Mucosa of descending colon (tissue), 3 donors: Measurements from ENCODE around the gene TNRC18. TPM values are rescaled to one million over a fixed set of nuclear protein-coding genes. Genes with fewer than 3 reads are reported as not detected.
"Not testable (repeated sequence)": the region's sequence is repeated elsewhere in the genome, so short reads cannot be mapped to it uniquely, and the experiment has no call there.

Source experiments
- ATAC-seq: fragments of 200-7000 bp; cut with Tn5 transposase; one replicate; pipeline ENCODE4 v1.9.1; 2020; ENCODE audit warnings: mild to moderate bottlenecking, moderate library complexity
- DNase-seq, 3 donors: peaks; one replicate each; pipeline ENCODE4 v3.0.0-alpha.2; 2020
- H3K36me3 ChIP-seq: fragments of 200-600 bp; one replicate; pipeline ENCODE4 v1.8.0; 2021; ENCODE audit warnings: low read depth, mild to moderate bottlenecking
- H3K4me1 ChIP-seq: fragments of 200-600 bp; one replicate; pipeline ENCODE4 v1.8.0; 2021; ENCODE audit warnings: low read depth, mild to moderate bottlenecking
- H3K4me3 ChIP-seq: fragments of 200-600 bp; one replicate; pipeline ENCODE4 v1.8.0; 2021; ENCODE audit warnings: mild to moderate bottlenecking
- H3K9me3 ChIP-seq: fragments of 200-600 bp; one replicate; pipeline ENCODE4 v1.8.0; 2021; ENCODE audit warnings: mild to moderate bottlenecking
- intact Hi-C, 2 donors: fragments of 100-400 bp; cut with DNase I in 1 of 2; cut with micrococcal nuclease in 1 of 2; formaldehyde crosslinking; loops; one replicate each; pipeline versions ENCODE4 v1.11.0 to v1.11.1; 2022; cut with DNase I, micrococcal nuclease
- total RNA-seq, 3 donors: library from RNA; stranded (reverse); fragmentation: NEBNext Ultra II Directional in 2 of 3; extraction: Animal tissue kit (Norgen Biotek cat#: 25700) in 2 of 3; gene quantifications; one replicate each; pipeline versions ENCODE4 v1.2.1 to v1.2.4, GENCODE V29; 2021 to 2023
- TF ChIP-seq, protein P1 (sequence below): fragments of 200-600 bp; IDR thresholded peaks from one replicate; pipeline ENCODE4 v1.8.0; 2022; ENCODE audit warnings: antibody characterized with exemption, mild to moderate bottlenecking
- donor health status: DM: no; HTN: no; CAD: no; lungs with moderate emphysema.
- donor health status: DM: no; HTN: no; CAD: no.
- donor health status: DM: no; HTN: yes; CAD: no.

TNRC18 gene
- total RNA-seq, 3 donors from 2014 or later = 94.0 to 170 (median 112) TPM

DNA sequence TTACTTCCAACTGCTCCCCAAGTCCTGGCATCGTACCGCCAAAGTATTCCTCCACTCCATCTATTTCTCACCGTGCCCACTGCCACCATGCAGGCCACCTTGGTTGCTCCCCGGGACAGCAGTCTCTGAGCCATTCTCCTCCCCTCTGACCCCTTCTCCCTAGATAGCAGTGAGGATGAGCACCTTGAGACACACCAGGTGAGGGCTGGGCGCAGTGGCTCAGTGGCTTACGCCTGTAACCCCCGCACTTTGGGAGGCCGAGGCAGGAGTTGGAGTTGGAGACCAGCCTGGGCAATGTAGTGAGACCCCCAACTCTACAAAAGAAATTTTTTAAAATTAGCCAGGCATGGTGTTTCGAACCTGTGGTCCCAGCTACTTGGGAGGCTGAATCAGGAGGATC lies 136.7 kb downstream of the TNRC18 start:
- Histone ChIP-seq H3K4me3 (no peak overlapping the region), H3K4me1 (peaks cover 14% of the 10 kb centered on the region), H3K36me3 (no peaks in the 10 kb centered on the region), H3K9me3 (no peaks in the 10 kb centered on the region)
- TF ChIP-seq, protein P1, sequence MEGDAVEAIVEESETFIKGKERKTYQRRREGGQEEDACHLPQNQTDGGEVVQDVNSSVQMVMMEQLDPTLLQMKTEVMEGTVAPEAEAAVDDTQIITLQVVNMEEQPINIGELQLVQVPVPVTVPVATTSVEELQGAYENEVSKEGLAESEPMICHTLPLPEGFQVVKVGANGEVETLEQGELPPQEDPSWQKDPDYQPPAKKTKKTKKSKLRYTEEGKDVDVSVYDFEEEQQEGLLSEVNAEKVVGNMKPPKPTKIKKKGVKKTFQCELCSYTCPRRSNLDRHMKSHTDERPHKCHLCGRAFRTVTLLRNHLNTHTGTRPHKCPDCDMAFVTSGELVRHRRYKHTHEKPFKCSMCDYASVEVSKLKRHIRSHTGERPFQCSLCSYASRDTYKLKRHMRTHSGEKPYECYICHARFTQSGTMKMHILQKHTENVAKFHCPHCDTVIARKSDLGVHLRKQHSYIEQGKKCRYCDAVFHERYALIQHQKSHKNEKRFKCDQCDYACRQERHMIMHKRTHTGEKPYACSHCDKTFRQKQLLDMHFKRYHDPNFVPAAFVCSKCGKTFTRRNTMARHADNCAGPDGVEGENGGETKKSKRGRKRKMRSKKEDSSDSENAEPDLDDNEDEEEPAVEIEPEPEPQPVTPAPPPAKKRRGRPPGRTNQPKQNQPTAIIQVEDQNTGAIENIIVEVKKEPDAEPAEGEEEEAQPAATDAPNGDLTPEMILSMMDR = no peak
- DNase-seq = no peak
- intact Hi-C loops = no loop called here
- no peak for ATAC-seq

GRCh38 chr7:5284304-5285281 lies 139.0 kb downstream of the TNRC18 start:
- DNase-seq (peak in 2 of 3 donors; percentile 69), ATAC-seq (peak; percentile 69)
- TF ChIP-seq, protein P1 = no peak
- Histone ChIP-seq H3K4me1 (peaks cover 14% of the 10 kb centered on the region), H3K9me3 (no peaks in the 10 kb centered on the region), H3K36me3 (no peaks in the 10 kb centered on the region), H3K4me3 (no peak overlapping the region)
- intact Hi-C loops = no loop called here

DNA sequence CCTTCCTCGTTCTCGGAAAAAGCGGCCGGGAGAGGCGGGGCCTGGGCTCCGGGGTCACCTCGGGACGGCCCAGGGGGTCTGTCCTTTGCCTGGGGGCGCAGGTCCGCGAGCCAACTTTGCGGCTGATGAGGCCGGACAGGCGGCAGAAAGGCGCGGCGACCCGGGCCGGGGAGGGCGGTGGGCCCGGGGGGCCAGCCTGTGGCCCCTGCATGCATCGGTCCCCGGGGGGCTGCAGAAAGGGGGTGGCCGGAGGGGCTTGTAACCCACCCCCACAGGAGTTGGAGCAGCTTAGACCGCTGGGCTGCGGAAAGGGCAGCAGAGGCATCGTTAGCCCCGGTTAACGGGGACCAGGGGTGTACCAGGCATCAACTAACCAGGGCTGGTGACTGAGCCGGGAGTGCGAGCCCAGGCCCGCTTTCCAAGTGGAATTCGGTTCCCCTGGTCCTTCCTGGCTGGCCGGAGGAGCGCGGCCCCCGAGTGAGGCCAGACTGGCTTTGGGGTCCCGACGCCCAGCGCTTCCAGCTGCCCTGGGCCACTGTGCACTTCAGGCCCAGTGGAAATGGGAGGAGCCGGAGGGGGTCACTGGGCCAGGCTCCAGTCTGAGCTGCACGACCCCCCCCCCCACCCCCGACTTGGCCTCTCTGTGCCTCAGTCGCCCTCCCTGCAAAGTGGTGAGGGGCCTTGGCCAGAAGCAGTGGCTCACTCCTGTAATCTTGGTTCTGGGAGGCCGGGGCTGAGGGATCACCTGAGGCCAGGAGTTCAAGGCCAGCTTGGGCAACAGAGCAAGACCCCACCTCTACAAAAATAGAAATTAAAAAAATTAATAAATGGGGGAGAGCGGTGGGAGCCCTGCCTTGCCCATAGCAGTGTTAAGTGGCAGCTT lies 140.0 kb downstream of the TNRC18 start:
- Histone ChIP-seq H3K36me3 (no peaks in the 10 kb centered on the region), H3K9me3 (no peaks in the 10 kb centered on the region), H3K4me3 (peak overlapping the region; percentile 9), H3K4me1 (peaks cover 14% of the 10 kb centered on the region)
- TF ChIP-seq, protein P1 = no peak
- intact Hi-C loops = no loop called here
- peak; percentile 32 for ATAC-seq
- DNase-seq = peak in 1 of 3 donors; percentile 49

- DNase-seq = peak in 2 of 3 donors; percentile 52 to 72
- TF ChIP-seq, protein P1 = no peak
- H3K4me3 ChIP-seq = peak within 1 kb of the TSS; percentile 9
- H3K4me1 ChIP-seq = peaks cover 14% of the 10 kb centered on the region
- ATAC-seq = peak; percentile 69
- H3K9me3 ChIP-seq = no peaks in the 10 kb centered on the region
- H3K36me3 ChIP-seq = no peaks in the 10 kb centered on the region
- intact Hi-C loops = no loop called here
Measured at GRCh38 chr7:5282543-5283316, 140.9 kb downstream of the TNRC18 start, which contains the start of gene SLC29A4. TSS of gene SLC29A4 (plus strand) at chr7:5282943. CDS start at chr7:5287817, 4,874 bp downstream.

GRCh38 chr7:5281598-5282500 lies 141.8 kb downstream of the TNRC18 start:
- H3K4me3 ChIP-seq, intact Hi-C loops, H3K9me3 ChIP-seq, ATAC-seq, H3K36me3 ChIP-seq, DNase-seq: not testable (repeated sequence)
- peaks cover 14% of the 10 kb centered on the region for H3K4me1 ChIP-seq
